HG03354 (cell line): Measurements from ENCODE around the gene HASPIN.

Source experiments
- ATAC-seq: cut with Tn5 transposase; IDR thresholded peaks from one replicate; pipeline ENCODE4 v1.9.1; 2021; ENCODE audit warnings: mild to moderate bottlenecking; ENCODE audit not compliant: unreplicated experiment, poor library complexity, severe bottlenecking

The HASPIN gene

GRCh38 chr17:3723556-3724377 is at the start of gene HASPIN:
TSS of gene HASPIN (plus strand) at chr17:3723903. CDS start at chr17:3723936, 33 bp downstream.
- peak; percentile 85 for ATAC-seq

- no peak for ATAC-seq
Measured at GRCh38 chr17:3675886-3676285, 47.8 kb upstream of the HASPIN start.

- no peak for ATAC-seq
Measured at GRCh38 chr17:3678095-3678820, 45.4 kb upstream of the HASPIN start.

GRCh38 chr17:3678821-3679530 is 44.7 kb upstream of the HASPIN start:
- no peak for ATAC-seq

- ATAC-seq: no peak
Measured at GRCh38 chr17:3679531-3680126, 44.1 kb upstream of the HASPIN start.

GRCh38 chr17:3681057-3681456 is 42.6 kb upstream of the HASPIN start:
- ATAC-seq: no peak

- no peak for ATAC-seq
Measured at GRCh38 chr17:3681565-3681964, 42.1 kb upstream of the HASPIN start.

GRCh38 chr17:3682033-3682432 is 41.7 kb upstream of the HASPIN start:
- ATAC-seq: no peak

GRCh38 chr17:3683054-3683511 is 40.6 kb upstream of the HASPIN start:
- ATAC-seq: peak; percentile 63

GRCh38 chr17:3685174-3685573 is 38.5 kb upstream of the HASPIN start:
- ATAC-seq: no peak

GRCh38 chr17:3688027-3688553 is 35.6 kb upstream of the HASPIN start:
- no peak for ATAC-seq

- ATAC-seq: no peak
Measured at GRCh38 chr17:3688852-3689261, 34.8 kb upstream of the HASPIN start.

- no peak for ATAC-seq
Measured at GRCh38 chr17:3689262-3690093, 34.2 kb upstream of the HASPIN start.

GRCh38 chr17:3690094-3690715 is 33.5 kb upstream of the HASPIN start:
- no peak for ATAC-seq

- ATAC-seq: no peak
Measured at GRCh38 chr17:3691617-3692067, 32.1 kb upstream of the HASPIN start.

GRCh38 chr17:3692346-3692745 is 31.4 kb upstream of the HASPIN start:
- ATAC-seq: no peak

GRCh38 chr17:3693141-3693540 is 30.6 kb upstream of the HASPIN start:
- ATAC-seq: no peak

GRCh38 chr17:3693829-3694231 is 29.9 kb upstream of the HASPIN start:
- ATAC-seq: peak; percentile 53
